CD4-positive, alpha-beta T cell treated with Interleukin-6 at 100 ng/mL for 8 hours (primary cell): ENCODE measurements around the gene NOL8.

Experiments
- DNase-seq: peaks from one replicate; pipeline ENCODE4 v3.0.0-alpha.2; 2020; ENCODE audit warnings: mixed read lengths, low spot score

Gene NOL8

DNA sequence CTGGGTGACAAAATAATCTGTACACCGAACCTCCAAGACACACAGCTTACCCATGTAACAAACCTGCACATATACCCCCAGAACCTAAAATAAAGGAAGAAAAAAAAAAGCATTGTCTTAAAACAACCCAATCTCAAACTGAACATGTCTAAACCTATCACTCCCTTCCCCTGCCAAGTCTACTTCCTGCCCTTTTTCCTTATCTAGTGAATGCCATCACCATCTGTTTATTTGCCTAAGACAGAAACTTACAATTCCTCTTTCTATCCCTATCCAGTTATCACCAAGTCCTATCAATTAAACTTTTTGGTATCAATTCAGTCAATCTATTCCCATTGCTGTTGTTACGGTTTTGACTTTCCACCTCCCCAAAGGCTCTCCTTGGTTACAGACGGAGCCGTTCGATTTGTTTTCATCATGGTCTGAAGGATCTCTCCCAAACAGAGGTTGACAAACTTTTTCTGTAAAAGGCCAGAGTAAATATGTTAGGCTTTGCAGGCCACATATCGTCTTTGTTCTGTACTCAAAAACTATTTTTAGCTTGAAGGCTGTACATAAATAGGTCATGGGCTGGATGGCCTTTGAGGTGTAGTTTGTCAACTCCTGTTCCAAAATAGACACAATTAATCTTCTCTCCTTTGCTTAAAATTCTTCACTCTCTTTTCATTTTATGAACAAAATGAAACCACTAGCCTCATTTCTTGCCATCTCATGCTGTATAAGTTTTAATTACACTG, 12.1 kb downstream of the NOL8 start:
- DNase-seq, result no peak

DNA sequence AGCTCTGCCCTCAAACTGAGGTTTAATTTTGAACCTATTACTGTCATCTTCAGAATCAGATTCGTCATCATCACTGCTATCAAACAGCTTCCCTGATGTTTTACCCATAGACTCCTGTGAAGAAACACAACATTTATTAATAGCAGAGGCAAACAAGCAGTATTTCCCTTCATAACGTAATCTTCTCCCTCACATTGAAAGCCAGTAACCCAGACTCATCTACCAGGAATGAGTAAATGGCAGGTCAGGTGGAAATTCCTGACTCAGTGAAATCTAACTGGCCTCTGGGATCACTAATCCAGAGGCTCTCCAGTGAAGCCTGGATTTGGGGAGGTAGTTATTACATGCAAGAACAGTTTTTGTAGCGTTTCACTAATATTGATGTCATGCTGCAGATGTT, 14.6 kb downstream of the NOL8 start:
- no peak for DNase-seq

DNA sequence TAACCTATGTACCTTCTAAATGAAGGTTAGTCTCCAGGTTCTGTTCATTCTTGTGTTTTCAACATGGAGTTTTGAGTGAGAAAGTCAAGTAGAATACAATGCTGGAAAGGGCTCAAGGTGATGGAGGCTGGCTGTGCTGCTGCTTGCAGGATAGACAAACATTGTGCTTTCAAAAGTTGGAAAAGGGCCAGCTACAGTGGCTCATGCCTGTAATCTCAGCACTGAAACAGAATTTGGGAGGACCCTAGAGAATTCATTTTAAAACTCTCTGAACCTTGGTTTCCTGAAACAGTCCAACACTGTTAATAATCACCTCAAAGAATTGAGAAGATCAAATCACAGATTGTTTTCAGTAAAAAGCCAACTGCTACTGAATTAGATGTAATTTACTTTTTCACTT, 16.3 kb downstream of the NOL8 start:
- no peak for DNase-seq

DNA sequence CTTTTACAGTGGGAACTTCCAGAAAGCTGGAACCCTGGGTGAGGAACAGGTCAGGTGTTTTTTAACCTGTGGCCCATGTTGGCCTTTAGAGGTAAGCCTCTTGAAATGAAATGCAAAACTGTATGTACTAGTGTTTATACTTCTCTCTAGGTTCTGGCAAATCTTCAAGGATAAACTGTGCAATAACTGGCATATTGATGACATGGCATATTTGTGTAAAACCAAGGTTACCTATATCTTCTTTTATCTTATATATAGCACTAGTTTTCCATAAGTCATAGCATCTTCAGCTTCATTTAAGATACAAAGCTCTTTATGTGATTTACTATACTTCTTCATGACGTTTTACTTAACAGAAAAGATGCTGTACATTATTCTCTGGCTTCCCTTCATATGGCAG, 24.2 kb downstream of the NOL8 start:
- no peak for DNase-seq

DNA sequence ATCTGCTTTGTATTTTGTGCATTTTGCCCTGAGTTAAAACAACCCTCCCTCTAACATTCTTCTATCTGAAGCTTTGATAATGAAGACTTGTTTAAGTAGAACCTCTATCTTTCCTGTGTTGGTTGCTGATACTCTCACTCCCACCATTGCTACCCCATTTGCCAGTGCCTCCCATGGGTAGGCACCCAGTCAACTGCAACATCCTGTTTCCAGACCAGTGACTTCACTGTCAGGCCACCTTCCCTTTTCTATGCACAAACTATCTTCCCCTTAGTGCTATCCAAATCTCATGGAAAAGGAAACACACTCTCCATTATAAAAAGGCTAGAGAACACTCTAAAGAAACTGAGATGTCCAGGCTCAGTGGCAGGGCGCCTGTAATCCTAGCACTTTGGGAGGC, 26.0 kb downstream of the NOL8 start:
- DNase-seq, result no peak

DNA sequence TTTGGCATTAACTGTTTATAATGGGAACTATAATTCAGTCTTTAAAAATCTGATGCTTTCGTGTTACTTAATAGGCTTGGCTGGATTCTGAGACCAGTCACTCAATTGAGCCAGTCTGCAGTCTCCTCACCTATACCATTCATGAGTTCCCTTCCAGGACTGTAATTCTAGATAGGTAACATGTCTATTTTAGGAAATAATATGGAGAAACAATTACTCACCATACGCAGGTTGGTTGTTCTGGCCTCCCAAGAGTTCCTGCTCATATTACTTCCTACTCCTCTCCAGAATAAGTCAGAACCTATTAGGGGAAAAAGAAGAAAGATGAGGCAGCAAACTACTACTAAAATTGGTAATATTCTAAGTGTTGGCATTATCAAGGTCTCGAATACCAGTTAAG, 27.1 kb downstream of the NOL8 start:
- no peak for DNase-seq

DNA sequence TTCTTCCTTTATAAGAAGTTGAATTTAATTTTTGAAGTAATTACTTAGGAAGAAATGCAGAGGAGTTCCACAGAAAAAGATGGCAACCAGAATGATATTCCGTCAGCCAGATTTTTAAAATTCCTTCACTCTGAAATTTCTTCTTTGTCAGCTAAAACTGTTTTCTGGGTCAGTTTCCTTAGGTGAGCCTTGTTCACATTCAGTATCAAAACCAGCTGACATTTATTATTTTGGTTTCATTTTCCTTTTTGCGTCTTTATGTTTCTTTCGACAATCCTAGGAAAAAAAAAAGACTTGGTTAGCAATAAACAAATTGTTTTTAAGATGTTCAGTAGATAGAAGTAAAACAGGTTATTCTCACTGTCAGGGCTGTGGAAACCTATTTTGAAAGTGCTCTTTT, 27.5 kb downstream of the NOL8 start:
- DNase-seq, result no peak

DNA sequence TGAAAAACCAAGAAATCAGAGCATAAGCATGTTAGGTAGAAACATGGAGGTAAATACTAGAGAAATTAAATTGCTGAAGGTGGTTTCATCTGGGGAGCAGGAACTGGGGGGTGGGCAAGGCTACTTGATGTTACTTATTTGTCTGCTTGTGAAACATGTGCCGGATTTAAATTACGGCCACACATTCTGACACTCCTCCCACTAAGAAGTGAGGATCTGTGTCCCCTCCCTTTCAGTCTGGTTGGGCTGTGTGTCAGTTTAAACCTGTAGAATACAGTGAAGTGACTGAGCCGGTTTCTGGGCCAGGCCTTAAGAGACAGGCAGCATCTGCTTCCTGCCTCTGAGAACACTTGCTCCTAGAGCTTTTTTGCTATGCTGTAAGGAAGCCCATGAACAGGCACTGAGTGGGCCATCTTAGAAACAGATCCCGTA, 29.3 kb downstream of the NOL8 start:
- DNase-seq, result no peak

DNA sequence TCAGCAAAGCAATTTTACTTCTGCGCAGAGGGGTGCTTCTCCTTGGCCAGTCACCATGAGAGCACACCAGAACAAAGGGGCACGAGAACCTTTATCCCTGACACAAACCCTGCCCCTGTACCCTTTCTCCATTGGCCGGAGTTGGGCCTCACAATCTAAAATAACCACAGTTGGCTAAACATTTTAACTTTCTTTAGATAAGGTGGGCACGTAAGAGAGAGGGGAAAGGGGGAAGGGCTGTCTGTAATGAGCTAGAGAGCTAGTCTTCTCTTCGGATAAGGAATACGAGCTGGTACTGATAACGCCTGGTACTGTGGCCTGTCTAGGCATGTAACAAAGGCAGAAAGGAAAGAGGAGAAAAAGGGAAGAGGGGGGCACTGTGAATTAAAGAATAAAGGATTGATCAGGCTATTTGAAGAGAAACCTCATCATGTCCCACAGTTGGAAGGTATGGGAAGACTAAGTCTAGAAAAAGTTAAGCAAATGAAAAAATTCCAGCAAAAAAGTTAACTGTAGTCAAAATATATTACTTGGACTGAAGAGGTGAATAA, 29.8 kb downstream of the NOL8 start:
- DNase-seq, result no peak

- DNase-seq, result no peak
Measured at GRCh38 chr9:92294297-92294676, 30.9 kb downstream of the NOL8 start.

GRCh38 chr9:92293452-92294296, 31.5 kb downstream of the NOL8 start, which contains the start of gene IARS1:
TSS of gene IARS1 (minus strand) at chr9:92293697. CDS start at chr9:92289419, 4,278 bp downstream.
- DNase-seq, result peak; percentile 98

- no peak for DNase-seq
Measured at GRCh38 chr9:92293075-92293354, 32.1 kb downstream of the NOL8 start.

DNA sequence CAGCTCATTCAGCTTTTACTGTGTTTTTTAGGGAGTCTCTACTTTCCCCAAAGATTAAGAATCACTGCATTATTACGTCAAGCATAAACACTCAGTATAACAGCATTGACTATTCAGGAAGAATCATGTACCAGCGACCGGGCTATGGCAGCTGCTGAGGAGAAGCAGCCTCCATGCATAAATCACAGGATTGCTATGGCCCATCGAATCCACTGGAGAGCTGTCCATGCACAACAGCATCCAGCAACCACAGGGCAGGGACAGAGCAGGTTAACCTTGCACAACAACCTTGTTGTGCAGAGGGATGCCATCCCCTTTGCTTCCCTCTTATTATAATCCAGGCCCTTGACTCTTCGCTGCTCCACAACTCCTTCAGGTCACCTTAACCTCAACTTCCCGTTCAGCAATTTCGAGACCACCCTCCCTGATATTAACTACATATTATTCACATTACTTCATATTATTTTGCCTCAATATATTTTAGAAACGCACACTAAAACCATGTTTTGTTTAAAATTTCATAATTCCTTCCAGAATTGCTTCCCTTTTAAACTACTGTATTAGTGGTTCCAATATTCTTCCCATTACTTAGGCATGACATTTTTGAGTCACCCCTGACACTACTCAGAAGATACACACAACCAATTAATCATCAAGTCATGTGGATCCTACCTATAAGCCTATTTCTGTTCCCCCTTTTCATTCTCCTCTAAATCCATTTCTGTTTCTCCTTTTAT, 32.6 kb downstream of the NOL8 start:
- no peak for DNase-seq

- no peak for DNase-seq
Measured at GRCh38 chr9:92291577-92291976, 33.6 kb downstream of the NOL8 start.

DNA sequence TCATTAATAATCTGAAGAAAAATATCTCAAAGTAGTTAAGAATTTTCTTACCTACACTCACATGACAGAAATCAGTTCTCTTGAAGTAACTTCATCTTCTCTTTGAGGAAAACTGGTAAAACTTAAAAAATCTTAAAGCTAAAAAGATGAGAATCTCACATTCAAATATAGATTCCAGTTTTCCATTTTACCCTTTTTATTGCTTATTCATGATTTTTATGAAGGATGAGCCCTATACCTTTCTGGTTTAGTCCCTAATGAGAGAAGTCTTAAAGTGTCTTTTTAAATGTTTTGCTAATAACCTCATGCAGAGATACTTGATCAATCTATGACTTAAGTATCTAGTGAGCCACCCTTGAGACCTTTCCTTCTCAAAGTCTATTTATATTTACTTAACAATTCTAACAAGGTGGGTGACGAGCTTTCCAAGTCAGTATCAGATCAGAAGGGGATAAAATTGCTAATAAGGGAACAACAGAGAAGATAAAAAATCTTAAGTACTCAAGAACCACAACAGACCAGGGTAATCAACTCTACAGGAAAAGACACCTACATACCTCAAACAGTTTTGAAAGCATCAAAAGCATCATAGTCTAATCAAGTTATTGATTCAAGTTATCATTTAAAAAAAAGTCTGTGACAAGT, 34.2 kb downstream of the NOL8 start:
- no peak for DNase-seq

DNA sequence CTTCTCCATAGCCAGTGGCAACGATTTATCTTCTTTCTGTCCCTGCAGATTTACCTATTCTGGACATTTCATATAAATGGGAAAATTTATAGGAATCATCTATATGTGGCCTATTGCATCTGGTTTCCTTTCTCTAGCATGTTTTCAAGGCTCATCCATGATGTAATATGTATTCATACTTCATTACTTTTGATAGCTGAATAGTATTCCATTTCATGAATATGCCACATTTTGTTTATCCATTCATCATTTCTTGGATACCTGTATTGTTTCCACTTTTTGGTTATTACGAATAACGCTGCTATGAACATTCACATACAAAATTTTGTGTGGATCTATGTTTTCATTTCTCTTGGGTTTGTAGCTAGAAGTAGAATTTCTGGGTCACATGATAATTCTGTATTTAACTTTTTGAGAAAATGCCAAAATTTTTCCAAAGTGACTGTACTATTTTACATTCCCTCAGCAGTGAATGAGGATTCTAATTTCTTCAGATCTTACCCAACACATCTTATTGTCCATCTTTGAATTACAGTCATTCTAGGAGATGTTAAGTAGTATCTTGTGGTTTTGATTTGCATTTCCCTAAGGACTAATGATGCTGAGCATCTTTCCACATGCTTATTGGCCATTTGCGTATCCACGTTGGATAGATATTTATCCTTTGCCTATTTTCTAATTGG, 35.3 kb downstream of the NOL8 start:
- no peak for DNase-seq

- no peak for DNase-seq
Measured at GRCh38 chr9:92279302-92279701, 45.8 kb downstream of the NOL8 start.

GRCh38 chr9:92278110-92278509, 47.0 kb downstream of the NOL8 start:
- DNase-seq, result no peak

DNA sequence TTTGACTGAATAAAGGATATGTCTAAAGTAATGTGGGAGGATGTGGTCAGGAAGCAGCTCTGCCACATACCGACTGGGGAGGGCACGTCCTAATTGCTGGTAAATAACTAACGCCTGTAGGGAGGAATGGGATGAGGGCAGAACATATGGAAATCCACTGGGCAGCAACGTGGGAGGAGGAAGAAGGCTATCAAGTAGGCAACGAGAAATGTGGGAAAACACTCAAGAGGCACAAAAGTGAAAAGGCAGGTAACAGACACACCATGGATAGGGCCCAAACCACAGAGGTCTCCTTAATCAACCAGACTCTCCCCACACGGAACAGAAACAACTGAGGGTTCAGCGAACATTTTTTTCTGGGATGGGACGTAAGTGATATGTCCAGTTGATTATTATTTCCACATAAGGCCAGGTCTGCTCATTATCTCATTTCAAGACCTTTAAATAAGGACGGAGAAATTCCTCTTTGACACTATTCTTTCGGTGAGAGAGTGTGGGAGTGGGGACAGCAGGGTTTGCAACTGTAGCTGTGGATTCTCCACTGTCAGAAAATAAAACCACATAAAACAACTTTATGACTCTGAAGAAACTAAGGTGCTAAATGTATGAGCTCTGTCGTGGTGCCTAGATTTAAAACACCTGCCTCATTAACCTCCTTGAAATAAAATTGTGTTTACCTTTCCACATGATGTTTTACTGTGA, 48.7 kb downstream of the NOL8 start:
- DNase-seq, result no peak

DNA sequence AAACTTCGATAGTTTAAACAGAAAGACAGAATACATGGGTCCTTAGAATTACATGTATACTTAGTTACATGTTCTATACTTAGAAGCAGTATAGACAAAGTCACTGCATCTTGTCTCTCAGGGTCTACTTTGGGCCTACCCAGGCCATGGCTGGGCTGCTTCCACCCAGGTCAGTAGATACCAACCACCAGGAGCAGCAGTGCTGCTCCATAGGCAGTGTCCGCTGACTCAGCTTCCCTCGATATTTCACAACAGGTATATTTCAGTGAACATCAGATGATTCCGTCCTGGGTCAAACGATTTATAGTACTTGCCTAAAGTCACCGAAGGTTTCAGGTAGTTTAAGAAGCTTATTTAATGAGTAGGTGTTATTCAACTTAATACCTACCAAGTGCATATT, 49.6 kb downstream of the NOL8 start:
- DNase-seq, result no peak

- DNase-seq, result no peak
Measured at GRCh38 chr9:92270511-92270910, 54.6 kb downstream of the NOL8 start.
